Stimulated activated CD8-positive, alpha-beta memory T cell treated with anti-CD3 and anti-CD28 coated beads, Interleukin-4, amount 100 ng/mL, for 1 hour (primary cell): ENCODE data around the gene TRABD2B.

Source experiments
- DNase-seq, 2 donors: peaks; one replicate each; pipeline ENCODE4 v3.0.0-alpha.2; 2020; ENCODE audit warnings: low read depth in 2 of 2, low spot score in 1 of 2

TRABD2B gene

GRCh38 chr1:47938520-47938919 lies 58.7 kb downstream of the TRABD2B start:
- no peak for DNase-seq

DNA sequence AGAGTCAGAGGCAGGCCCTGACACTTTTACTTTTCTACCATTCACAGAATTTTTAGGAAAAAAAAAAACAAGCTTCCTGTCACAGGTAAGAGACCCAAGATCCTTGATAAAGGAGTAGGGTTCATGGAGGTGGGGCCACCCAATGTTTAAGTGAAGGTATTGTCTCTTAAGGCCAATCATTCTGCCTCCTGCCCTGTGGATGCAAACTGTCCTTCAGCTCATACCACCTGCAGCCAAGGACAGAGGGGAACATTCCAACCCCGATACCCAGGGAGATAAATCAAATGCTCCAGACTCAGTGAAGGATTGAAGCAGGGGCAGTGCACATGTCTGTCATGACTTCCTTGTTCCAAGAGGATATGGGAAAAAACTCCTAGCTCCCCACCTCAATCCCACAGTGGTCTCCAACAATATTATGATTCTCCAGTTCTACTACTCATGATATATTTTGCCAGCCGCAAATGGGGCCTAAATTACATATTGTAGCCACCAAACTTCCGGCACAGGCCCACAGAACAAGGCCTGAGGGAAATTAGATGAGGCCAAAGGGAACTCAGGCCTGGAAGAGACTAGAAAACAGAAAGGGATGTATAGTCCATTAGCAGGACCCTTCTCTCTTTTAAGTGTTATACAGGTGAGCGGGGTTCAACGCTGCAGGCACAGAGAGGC lies 59.5 kb downstream of the TRABD2B start:
- no peak for DNase-seq

DNA sequence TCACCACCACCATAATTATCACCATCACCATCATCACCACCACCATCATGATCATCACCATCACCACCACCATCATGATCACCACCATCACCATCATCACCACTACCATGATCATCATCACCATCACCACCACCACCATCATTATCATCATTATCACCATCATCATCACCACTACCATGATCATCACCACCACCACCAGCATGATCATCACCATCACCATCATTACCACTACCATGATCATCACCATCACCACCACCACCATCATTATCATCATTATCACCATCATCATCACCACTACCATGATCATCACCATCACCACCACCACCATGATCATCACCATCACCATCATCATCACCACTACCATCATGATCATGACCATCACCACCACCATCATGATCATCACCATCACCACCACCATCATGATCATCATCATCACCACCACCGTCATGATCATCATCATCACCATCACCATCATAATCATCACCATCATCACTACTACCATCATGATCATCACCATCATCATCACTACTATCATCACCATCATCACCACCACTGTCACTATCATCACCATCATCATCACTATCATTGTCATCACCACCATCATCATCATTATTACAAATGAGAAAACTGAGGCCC lies 60.2 kb downstream of the TRABD2B start:
- DNase-seq = no peak

- DNase-seq = no peak
Measured at GRCh38 chr1:47935856-47936255, 61.3 kb downstream of the TRABD2B start.

GRCh38 chr1:47935163-47935562 lies 62.0 kb downstream of the TRABD2B start:
- no peak for DNase-seq

DNA sequence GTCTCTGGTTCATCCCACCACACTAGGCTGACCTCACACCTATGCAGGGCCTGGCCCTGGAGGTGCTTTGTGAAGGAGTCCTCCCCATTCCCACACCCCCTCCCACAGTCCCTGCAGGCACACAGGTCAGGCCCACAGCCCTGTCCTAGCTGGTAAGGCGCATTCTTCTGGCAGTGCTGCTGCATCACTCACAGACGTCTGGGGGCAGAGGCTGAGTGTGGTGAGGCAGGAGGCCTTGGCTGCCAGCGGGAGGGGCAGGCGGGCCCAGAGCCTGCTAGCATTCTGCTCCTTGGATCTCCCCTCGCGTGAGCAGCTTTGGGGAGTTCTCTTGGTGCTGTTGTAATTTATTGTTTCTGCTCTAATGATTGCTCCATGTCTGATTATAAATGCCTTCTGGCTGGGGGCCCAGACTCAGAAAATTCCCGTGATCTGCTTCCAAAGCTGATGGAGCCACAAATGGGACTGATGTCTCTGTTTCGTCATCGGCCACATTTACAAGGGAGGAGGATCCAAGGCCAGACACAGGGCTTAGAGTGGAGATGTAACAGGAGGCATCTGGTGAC lies 62.9 kb downstream of the TRABD2B start:
- no peak for DNase-seq

DNA sequence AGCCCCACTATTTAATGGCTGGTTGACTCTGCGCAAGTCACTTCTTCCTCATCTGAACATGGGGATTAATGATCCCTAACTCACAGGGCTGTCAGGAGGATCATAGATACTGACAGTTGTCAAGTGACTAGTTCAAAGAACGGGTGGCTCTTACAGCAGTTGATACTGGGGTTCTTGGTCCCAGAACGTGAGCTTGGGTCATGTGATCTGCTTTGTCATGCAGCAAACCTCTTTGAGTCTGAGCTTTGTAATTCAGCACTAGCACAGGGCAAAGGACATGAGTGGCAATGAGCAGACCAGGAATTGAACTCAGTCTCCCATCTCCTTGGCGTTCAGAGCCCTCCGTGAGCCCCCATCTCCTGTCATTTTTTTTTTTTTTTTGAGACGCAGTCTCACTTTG lies 64.4 kb downstream of the TRABD2B start:
- no peak for DNase-seq

DNA sequence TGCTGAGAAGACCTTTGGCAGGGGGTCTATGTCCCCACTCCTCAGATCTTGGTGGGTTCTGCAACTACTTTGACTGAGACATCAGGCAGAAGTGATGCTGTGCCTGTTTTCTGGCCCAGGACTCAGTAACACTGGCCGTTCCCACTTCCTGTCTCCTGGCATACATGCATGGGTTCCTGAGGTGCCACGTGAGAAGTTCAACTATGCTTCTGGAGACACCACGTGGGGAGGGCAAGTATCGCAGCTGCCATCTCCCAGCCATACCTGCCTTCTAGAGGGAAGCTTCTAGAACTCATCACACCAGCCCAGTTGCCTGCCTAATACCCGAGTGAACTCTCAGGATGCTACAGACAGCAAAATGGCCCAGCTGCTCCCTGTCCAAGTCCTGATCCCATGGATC lies 65.8 kb downstream of the TRABD2B start:
- no peak for DNase-seq

DNA sequence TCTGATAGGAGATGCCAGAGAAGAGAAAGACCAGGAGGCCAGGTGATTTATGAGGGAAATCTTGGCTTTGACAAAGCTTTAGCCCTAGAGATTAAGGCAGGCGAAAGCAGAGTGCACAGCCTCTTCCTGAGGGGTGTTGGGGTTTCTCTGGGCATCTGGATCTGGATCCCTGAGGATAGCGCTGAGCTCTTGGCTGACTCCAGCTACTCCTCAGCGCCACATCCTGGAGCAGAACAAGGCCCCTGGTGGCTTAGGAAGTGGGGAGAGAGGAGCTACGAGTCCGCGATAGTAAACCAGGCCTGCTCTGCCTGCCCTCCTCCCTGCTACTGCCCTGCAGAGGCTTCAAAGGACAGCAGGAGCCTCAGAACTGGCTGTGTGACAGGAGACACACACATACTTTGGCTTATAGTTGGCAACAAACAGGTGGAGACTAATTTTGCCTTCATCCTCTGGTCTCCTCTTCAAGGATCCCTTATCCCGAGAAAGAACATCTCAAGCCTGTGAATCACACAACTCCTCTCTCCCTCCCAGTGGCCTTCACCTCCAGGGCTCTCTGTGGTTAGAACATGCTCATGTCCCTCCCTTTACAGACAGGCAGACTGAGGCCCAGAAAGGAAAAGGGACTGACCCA lies 66.9 kb downstream of the TRABD2B start:
- DNase-seq = no peak

DNA sequence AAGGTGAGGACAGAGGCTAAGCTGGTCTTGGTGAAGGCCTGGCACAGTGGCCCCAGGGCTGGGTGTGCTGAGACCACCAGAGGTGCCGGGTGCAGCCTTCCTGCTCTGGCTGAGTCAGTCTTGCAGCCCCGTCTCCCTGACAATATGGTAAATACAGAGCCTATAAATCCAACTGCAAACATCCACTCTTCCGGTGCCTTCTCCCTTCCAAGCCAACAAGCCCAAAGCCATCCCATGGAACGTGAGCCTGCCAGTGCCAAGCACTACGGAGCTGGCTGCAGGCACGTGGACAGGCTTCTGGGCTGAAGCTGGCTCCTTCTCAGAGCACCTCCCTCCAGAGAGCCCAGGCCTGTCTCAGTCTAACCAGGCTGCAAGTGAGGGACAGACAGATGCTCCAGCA lies 70.0 kb downstream of the TRABD2B start:
- DNase-seq = no peak

DNA sequence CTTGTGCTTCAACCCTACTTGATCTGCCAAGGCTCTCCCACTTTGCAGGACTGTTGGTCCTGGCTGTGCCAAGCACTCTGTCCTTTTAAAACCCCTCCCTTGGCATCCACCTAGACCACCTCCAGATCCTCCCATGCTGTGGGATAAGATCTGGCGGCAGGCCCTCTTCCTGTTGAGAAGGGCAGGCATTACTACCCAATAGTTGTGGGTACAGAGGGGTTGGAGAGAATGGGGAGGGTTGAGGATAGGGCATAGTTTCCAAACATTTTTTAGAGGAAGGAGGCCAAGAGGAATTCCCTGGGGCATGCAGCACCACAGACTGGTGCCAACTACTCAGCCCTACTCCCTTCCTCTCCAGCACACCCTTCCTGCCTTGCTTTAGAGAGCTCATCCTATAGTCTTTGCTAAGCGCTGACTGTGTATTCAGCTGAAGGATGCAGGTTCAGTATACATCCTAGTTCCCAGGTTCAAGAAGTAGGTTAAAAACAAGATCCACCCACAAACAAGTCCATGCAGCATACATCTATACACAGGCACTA lies 70.7 kb downstream of the TRABD2B start:
- DNase-seq = no peak

GRCh38 chr1:47924270-47925048 lies 72.7 kb downstream of the TRABD2B start:
- no peak for DNase-seq

GRCh38 chr1:47921935-47922415 lies 75.2 kb downstream of the TRABD2B start:
- DNase-seq = no peak

DNA sequence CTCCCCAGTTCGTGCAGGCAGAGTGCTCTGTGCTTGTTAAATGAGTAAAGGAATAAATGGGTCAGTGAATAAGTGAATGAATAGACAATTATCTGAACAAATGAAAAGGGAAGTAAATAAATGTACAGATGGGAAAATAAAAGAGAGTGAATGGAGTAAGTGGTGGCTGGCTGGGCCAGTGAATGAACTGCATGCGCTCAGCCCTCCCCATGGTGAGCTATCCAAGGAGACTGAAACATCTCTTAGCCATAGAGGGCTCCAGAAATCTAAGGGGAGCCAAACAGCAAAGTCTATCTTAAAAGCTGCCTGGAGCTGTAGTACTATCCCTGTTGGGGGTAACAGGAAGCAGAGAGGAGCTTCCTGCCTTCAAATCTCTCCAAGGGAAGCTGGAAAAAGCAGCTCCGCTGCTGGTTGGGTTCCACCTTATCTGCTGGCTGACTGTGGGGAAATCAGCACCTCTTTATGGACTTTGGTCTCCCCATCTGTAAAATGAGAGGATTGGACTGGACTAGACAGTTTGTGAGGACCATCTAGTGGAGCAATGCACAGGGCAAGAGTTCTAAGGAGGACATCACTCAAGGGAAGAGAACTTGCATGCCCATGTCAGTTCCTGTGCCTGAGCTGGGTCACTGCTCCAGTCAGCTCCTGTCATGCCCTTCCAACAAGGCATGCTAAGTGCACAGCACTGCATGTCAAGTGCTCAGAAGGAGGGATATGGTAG lies 77.9 kb downstream of the TRABD2B start:
- DNase-seq = no peak

DNA sequence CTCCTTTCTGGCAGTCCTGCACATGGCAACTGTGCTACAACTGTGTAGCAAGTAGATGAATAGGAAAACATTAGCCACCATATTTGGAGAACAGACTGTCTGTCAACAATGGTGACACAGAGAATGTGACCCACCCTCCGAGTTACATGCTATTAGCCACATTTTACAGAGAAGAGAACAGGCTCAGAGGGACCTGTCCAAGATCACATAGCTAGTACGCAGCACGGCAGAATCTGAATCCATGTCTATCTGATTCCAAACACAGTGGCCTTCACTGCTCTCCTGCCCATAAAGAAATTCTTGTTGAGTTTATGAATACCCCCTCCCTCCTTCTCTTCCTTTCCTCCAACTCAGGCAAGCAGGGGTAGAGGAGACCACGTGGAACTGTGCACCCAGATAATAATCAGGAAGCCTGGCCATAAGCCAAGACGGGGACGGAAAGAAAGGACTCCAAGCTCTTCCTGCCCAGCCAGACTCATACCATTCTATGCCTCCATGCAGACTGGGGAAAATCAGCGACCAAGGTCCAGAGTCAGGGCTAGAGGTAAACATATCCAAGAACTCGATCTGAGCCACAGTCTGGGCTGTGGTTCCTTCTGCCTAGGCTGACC lies 78.8 kb downstream of the TRABD2B start:
- no peak for DNase-seq

DNA sequence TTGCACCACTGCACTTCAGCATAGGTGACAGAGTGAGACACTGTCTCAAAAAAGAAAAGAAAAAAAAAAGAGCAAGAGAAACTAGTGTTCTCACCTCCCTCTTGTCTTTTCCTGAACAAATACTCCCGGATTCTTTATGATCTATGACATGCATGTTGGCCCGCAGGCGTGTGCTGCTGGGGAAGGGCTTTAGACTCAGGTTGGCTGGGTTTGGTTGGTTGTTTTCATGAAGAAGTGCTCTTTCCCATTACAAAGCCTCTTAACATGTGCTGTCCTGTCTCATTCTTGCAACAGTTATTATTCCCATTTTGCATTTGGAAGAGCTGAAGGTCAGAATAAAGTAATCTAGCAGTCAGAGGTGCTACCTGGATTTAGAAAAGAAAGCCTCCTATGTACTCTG lies 79.5 kb downstream of the TRABD2B start:
- no peak for DNase-seq

GRCh38 chr1:47915677-47916353 lies 81.4 kb downstream of the TRABD2B start:
- no peak for DNase-seq

GRCh38 chr1:47914952-47915676 lies 82.1 kb downstream of the TRABD2B start:
- DNase-seq = no peak
